ENCODE results near the gene CFD.
"Not testable (repeated sequence)": the region's sequence is repeated elsewhere in the genome, so short reads cannot be mapped to it uniquely, and the experiment has no call there.

CFD gene

GRCh38 chr19:816500-816857, 43.0 kb upstream of the CFD start:
- Mint-ChIP-seq H3K9me3 (peaks cover 10 to 14% of the 10 kb centered on the region in 2 donors), H3K4me1 (peaks cover 0 to 10% of the 10 kb centered on the region in 2 donors), H3K36me3 (peaks cover 31 to 40% of the 10 kb centered on the region in 2 donors), H3K27me3 (no peaks in the 10 kb centered on the region), H3K27ac (no peak overlapping the region), H3K4me3 (no peak overlapping the region)
- no peak for DNase-seq
- no peak for ATAC-seq (replicated peaks)

- H3K36me3 Mint-ChIP-seq = peaks cover 16 to 17% of the 10 kb centered on the region in 2 donors
- H3K27me3 Mint-ChIP-seq = peaks cover 17 to 25% of the 10 kb centered on the region in 2 donors
- peaks cover 8 to 14% of the 10 kb centered on the region in 2 donors for H3K9me3 Mint-ChIP-seq
- DNase-seq; H3K4me3 Mint-ChIP-seq; H3K4me1 Mint-ChIP-seq; ATAC-seq (replicated peaks); H3K27ac Mint-ChIP-seq: not testable (repeated sequence)
Observed at GRCh38 chr19:820212-820611, 39.3 kb upstream of the CFD start.

- DNase-seq = no peak
- Mint-ChIP-seq H3K27ac (no peak overlapping the region), H3K9me3 (peaks cover 5 to 7% of the 10 kb centered on the region in 2 donors), H3K4me1 (peaks cover 0 to 4% of the 10 kb centered on the region in 2 donors), H3K27me3 (peaks cover 17 to 25% of the 10 kb centered on the region in 2 donors), H3K4me3 (peak overlapping the region; percentile 36 to 53), H3K36me3 (peaks cover 8 to 9% of the 10 kb centered on the region in 2 donors)
- ATAC-seq (replicated peaks) = no peak
Observed at GRCh38 chr19:821231-821824, 38.1 kb upstream of the CFD start.

- peaks cover 1 to 4% of the 10 kb centered on the region in 2 donors for H3K36me3 Mint-ChIP-seq
- H3K9me3 Mint-ChIP-seq = peaks cover under 1% of the 10 kb centered on the region in 2 donors
- peaks cover 17 to 25% of the 10 kb centered on the region in 2 donors for H3K27me3 Mint-ChIP-seq
- no peak within 1 kb of the TSS for H3K27ac Mint-ChIP-seq
- DNase-seq (no peak), ATAC-seq (replicated peaks) (no peak)
- H3K4me1 Mint-ChIP-seq = peaks cover 0 to 1% of the 10 kb centered on the region in 2 donors
- peak within 1 kb of the TSS; percentile 36 to 53 for H3K4me3 Mint-ChIP-seq
Observed at GRCh38 chr19:821825-822503, 37.5 kb upstream of the CFD start, which contains the start of gene PLPPR3. TSS of gene PLPPR3 (minus strand) at chr19:821955. CDS start at chr19:821559, 396 bp downstream.

- Mint-ChIP-seq H3K9me3 (no peaks in the 10 kb centered on the region), H3K27me3 (peaks cover 17 to 40% of the 10 kb centered on the region in 2 donors), H3K27ac (no peak overlapping the region), H3K36me3 (peaks cover 0 to 3% of the 10 kb centered on the region in 2 donors), H3K4me3 (no peak overlapping the region), H3K4me1 (peaks cover 0 to 1% of the 10 kb centered on the region in 2 donors)
- ATAC-seq (replicated peaks) = no peak
- no peak for DNase-seq
Observed at GRCh38 chr19:823565-824121, 35.8 kb upstream of the CFD start.

- H3K27ac Mint-ChIP-seq = no peak overlapping the region
- H3K27me3 Mint-ChIP-seq = peaks cover 22 to 49% of the 10 kb centered on the region in 2 donors
- DNase-seq = no peak
Observed at GRCh38 chr19:824885-825284, 34.6 kb upstream of the CFD start.

GRCh38 chr19:825897-826644, 33.4 kb upstream of the CFD start:
- Mint-ChIP-seq H3K36me3 (peaks cover 0 to 3% of the 10 kb centered on the region in 2 donors), H3K27ac (no peak overlapping the region), H3K27me3 (peaks cover 27 to 51% of the 10 kb centered on the region in 2 donors), H3K9me3 (no peaks in the 10 kb centered on the region), H3K4me3 (no peak overlapping the region), H3K4me1 (peaks cover 1 to 4% of the 10 kb centered on the region in 2 donors)
- ATAC-seq (replicated peaks) (no peak), DNase-seq (no peak)

More at GRCh38 chr19:824885-825284, 34.6 kb upstream of the CFD start:
- Mint-ChIP-seq H3K36me3 (peaks cover 0 to 3% of the 10 kb centered on the region in 2 donors), H3K4me3 (no peak overlapping the region), H3K4me1 (peaks cover 1 to 4% of the 10 kb centered on the region in 2 donors), H3K9me3 (no peaks in the 10 kb centered on the region)
- ATAC-seq (replicated peaks) = no peak

GRCh38 chr19:827314-827709, 32.2 kb upstream of the CFD start:
- Mint-ChIP-seq H3K27me3 (peaks cover 27 to 54% of the 10 kb centered on the region in 2 donors), H3K4me1 (peaks cover 0 to 4% of the 10 kb centered on the region in 2 donors), H3K4me3 (no peak overlapping the region), H3K9me3 (no peaks in the 10 kb centered on the region), H3K27ac (no peak overlapping the region), H3K36me3 (peaks cover 0 to 3% of the 10 kb centered on the region in 2 donors)
- no peak for ATAC-seq (replicated peaks)
- DNase-seq = no peak

GRCh38 chr19:827710-828321, 31.6 kb upstream of the CFD start, which contains the start of gene AZU1:
TSS of gene AZU1 (plus strand) at chr19:827837. CDS start at chr19:827847, 10 bp downstream.
- ATAC-seq (replicated peaks) (no peak), DNase-seq (no peak)
- Mint-ChIP-seq H3K4me1 (peaks cover 0 to 4% of the 10 kb centered on the region in 2 donors), H3K27me3 (peaks cover 25 to 52% of the 10 kb centered on the region in 2 donors), H3K36me3 (peaks cover 0 to 3% of the 10 kb centered on the region in 2 donors), H3K4me3 (no peak within 1 kb of the TSS), H3K27ac (no peak within 1 kb of the TSS), H3K9me3 (no peaks in the 10 kb centered on the region)

- no peak overlapping the region for H3K4me3 Mint-ChIP-seq
- H3K27ac Mint-ChIP-seq = no peak overlapping the region
- peak in 1 of 2 donors; percentile 48 for ATAC-seq (replicated peaks)
- no peaks in the 10 kb centered on the region for H3K36me3 Mint-ChIP-seq
- peaks cover 0 to 4% of the 10 kb centered on the region in 2 donors for H3K4me1 Mint-ChIP-seq
- DNase-seq = no peak
- peaks cover 15 to 39% of the 10 kb centered on the region in 2 donors for H3K27me3 Mint-ChIP-seq
- H3K9me3 Mint-ChIP-seq = no peaks in the 10 kb centered on the region
Observed at GRCh38 chr19:829129-829758, 30.2 kb upstream of the CFD start.

GRCh38 chr19:831407-832369, 27.8 kb upstream of the CFD start:
- H3K36me3 Mint-ChIP-seq = no peaks in the 10 kb centered on the region
- DNase-seq (no peak), ATAC-seq (replicated peaks) (no peak)
- H3K27ac Mint-ChIP-seq = no peak overlapping the region
- no peaks in the 10 kb centered on the region for H3K9me3 Mint-ChIP-seq
- peaks cover 0 to 4% of the 10 kb centered on the region in 2 donors for H3K4me1 Mint-ChIP-seq
- H3K4me3 Mint-ChIP-seq = no peak overlapping the region
- peaks cover 25 to 44% of the 10 kb centered on the region in 2 donors for H3K27me3 Mint-ChIP-seq

GRCh38 chr19:834216-834615, 25.2 kb upstream of the CFD start:
- Mint-ChIP-seq H3K4me3 (no peak overlapping the region), H3K36me3 (no peaks in the 10 kb centered on the region), H3K27ac (peak overlapping the region; percentile 62), H3K9me3 (no peaks in the 10 kb centered on the region), H3K27me3 (peaks cover 36 to 37% of the 10 kb centered on the region in 2 donors), H3K4me1 (peaks cover 0 to 4% of the 10 kb centered on the region in 2 donors)
- no peak for DNase-seq
- no peak for ATAC-seq (replicated peaks)

All from stimulated activated naive B cell treated with anti-CD40 and anti-IgM and Interleukin-4, amounts not matched to agents 10 μg/mL and 1 μg/mL and 100 μg/mL, for 72 hours (primary cell).